ENCODE data around the gene TSPEAR. TPM values are rescaled to one million over a fixed set of nuclear protein-coding genes. Genes with fewer than 3 reads are reported as not detected.

TSPEAR gene
- total RNA-seq, 2 experiments from 2014 or later: not detected

- Histone ChIP-seq H3K27me3 (ENCODE audit: control insufficient read depth in 1 of 2, insufficient read depth in 2 of 2, low read length in 2 of 2) (no peaks in the 10 kb centered on the region), H3K9me3 (ENCODE audit: control insufficient read depth in 1 of 2, insufficient read depth in 1 of 2, low read length in 2 of 2) (peaks cover 14 to 39% of the 10 kb centered on the region in 2 experiments), H3K36me3 (ENCODE audit: insufficient read depth, low read length) (no peaks in the 10 kb centered on the region), H3K4me1 (ENCODE audit: insufficient read depth, low read length) (peaks cover 61% of the 10 kb centered on the region), H3K27ac (ENCODE audit: low read depth in 1 of 2, low read length in 2 of 2) (peak overlapping the region; percentile 31 to 55), H3K4me3 (ENCODE audit: low read length) (peak overlapping the region; percentile 8)
- peaks cover 61% of the 10 kb centered on the region for H3K4me1 Mint-ChIP-seq (ENCODE audit: low read depth)
- CTCF ChIA-PET: no interaction called here
- H3K27ac Mint-ChIP-seq: peak overlapping the region; percentile 92
- peaks cover 20% of the 10 kb centered on the region for H3K9me3 Mint-ChIP-seq
- H3K36me3 Mint-ChIP-seq (ENCODE audit: low read depth): peaks cover 42% of the 10 kb centered on the region
- no peak for DNase-seq
- no peaks in the 10 kb centered on the region for H3K27me3 Mint-ChIP-seq
- TF ChIP-seq CTCF (IDR thresholded peaks at IDR 0.05): no peak
- POLR2A ChIA-PET: interaction anchor here (0.6 to 2.1 kb wide), 18 partner anchors 10 to 146 kb away, joined by 3 to 40 read pairs (median 4); partner anchors contain the start of genes KRTAP12-2 and TSPEAR
- intact Hi-C loops (cut with DNase I, micrococcal nuclease): loop anchor here in 1 of 2 experiments (2.0 to 5.0 kb wide), 3 partner anchors 36 to 110 kb away; no protein-coding TSS in a partner anchor
- H3K4me3 Mint-ChIP-seq: peak overlapping the region; percentile 43
- no peak for ATAC-seq (ENCODE audit: poor library complexity)
These were observed 54.5 kb downstream of the TSPEAR start for GRCh38 chr21:44656868-44657267.

- ChIA-PET CTCF (no interaction called here), POLR2A (no interaction called here)
- Histone ChIP-seq H3K36me3 (ENCODE audit: insufficient read depth, low read length) (no peaks in the 10 kb centered on the region), H3K27ac (ENCODE audit: low read depth in 1 of 2, low read length in 2 of 2) (peak within 1 kb of the TSS; percentile 15 to 61), H3K4me3 (ENCODE audit: low read length) (no peak within 1 kb of the TSS), H3K9me3 (ENCODE audit: control insufficient read depth in 1 of 2, insufficient read depth in 1 of 2, low read length in 2 of 2) (peaks cover 14 to 39% of the 10 kb centered on the region in 2 experiments), H3K4me1 (ENCODE audit: insufficient read depth, low read length) (peaks cover 61% of the 10 kb centered on the region), H3K27me3 (ENCODE audit: control insufficient read depth in 1 of 2, insufficient read depth in 2 of 2, low read length in 2 of 2) (no peaks in the 10 kb centered on the region)
- Mint-ChIP-seq H3K4me1 (ENCODE audit: low read depth) (peaks cover 55% of the 10 kb centered on the region), H3K27ac (peak within 1 kb of the TSS; percentile 88), H3K9me3 (peaks cover 16% of the 10 kb centered on the region), H3K27me3 (no peaks in the 10 kb centered on the region), H3K36me3 (ENCODE audit: low read depth) (peaks cover 42% of the 10 kb centered on the region), H3K4me3 (peak within 1 kb of the TSS; percentile 71)
- DNase-seq (peak in 3 of 14 experiments; percentile 21 to 50 (median 39)), ATAC-seq (ENCODE audit: poor library complexity) (no peak)
- TF ChIP-seq CTCF (IDR thresholded peaks at IDR 0.05): no peak
- intact Hi-C loops (cut with DNase I, micrococcal nuclease): loop anchor here (5.0 kb wide), 2 partner anchors 37 to 107 kb away; no protein-coding TSS in a partner anchor
These were observed 56.7 kb downstream of the TSPEAR start, which contains the start of gene KRTAP12-4 for GRCh38 chr21:44654576-44655175. Gene KRTAP12-4 (minus strand): TSS chr21:44654659. CDS start chr21:44654614, 45 bp downstream.

DNA sequence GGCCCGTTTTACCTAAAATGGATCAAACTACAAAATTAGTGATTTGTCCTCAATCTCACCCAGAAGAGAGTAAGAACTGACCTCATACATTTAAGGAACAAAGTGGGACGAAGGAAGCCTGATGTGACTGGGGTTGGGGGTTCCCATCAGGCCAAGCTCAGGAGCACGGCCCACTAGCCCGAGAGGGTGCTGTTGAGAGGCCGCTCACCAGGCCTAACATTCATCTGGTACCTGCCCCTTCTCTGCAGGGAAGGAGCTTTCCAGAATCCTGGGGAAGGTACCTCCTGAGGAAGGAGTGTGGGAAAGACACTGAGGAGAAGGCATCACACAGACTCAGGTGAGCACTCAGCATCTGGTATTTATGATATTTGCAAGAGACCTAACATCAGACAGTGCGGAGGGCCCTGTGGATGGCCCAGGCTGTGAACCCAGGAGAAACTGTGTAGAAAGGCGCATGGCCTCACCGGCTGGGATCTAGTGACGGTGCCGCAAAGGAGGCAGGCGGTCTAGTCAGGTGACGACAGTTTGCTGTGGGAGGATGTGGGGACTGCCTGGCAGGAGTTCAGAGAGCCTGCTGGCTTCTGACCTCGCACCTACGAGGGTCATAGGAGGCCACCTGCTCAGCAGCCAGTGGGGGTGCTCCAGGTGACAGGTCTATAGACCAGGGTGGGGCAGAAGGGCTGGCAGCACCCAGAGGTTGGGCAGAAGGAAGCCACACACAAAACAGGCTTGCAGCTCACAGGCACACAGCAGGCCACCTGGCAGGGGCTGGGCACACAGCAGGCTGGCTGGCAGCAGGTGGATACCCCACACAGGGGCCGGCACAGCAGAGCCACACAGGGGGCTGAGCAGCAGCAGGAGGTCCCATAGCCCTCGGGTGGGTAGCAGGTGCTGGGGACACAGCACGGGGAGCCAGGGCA lies 57.5 kb downstream of the TSPEAR start:
- peak overlapping the region; percentile 88 for H3K27ac Mint-ChIP-seq
- H3K36me3 ChIP-seq (ENCODE audit: insufficient read depth, low read length): no peaks in the 10 kb centered on the region
- POLR2A ChIA-PET: interaction anchor here (1.0 kb wide), 1 partner anchor 35 kb away, joined by 5 read pairs; no protein-coding TSS in a partner anchor
- no peaks in the 10 kb centered on the region for H3K27me3 Mint-ChIP-seq
- H3K4me3 ChIP-seq (ENCODE audit: low read length): no peak overlapping the region
- ATAC-seq (ENCODE audit: poor library complexity) (peak; percentile 58), DNase-seq (peak; percentile 40 to 92 (median 63))
- peaks cover 53% of the 10 kb centered on the region for H3K4me1 ChIP-seq (ENCODE audit: insufficient read depth, low read length)
- H3K9me3 Mint-ChIP-seq: peaks cover 16% of the 10 kb centered on the region
- H3K4me1 Mint-ChIP-seq (ENCODE audit: low read depth): peaks cover 47% of the 10 kb centered on the region
- no peak for TF ChIP-seq CTCF (IDR thresholded peaks at IDR 0.05)
- peak overlapping the region; percentile 71 for H3K4me3 Mint-ChIP-seq
- CTCF ChIA-PET: no interaction called here
- H3K27me3 ChIP-seq (ENCODE audit: control insufficient read depth in 1 of 2, insufficient read depth in 2 of 2, low read length in 2 of 2): no peaks in the 10 kb centered on the region
- peaks cover 39% of the 10 kb centered on the region for H3K36me3 Mint-ChIP-seq (ENCODE audit: low read depth)
- intact Hi-C loops (cut with DNase I, micrococcal nuclease): loop anchor here in 1 of 2 experiments (5.0 kb wide), 1 partner anchor 37 kb away; no protein-coding TSS in a partner anchor
- H3K27ac ChIP-seq (ENCODE audit: low read depth in 1 of 2, low read length in 2 of 2): peak overlapping the region; percentile 15 to 61
- peaks cover 14 to 39% of the 10 kb centered on the region in 2 experiments for H3K9me3 ChIP-seq (ENCODE audit: control insufficient read depth in 1 of 2, insufficient read depth in 1 of 2, low read length in 2 of 2)
